AG09309 (cell line): ENCODE results near the gene TMEM190.
A peak's percentile ranks its signal among the peaks of the same experiment; 100 is the strongest.

Experiments used
- DNase-seq: peaks from one replicate; pipeline ENCODE4 v3.0.0-alpha.2; 2010; ENCODE audit warnings: low read depth
- H3K4me3 ChIP-seq: 2 replicates; pipeline ENCODE4 v1.5.1; 2011; ENCODE audit warnings: mild to moderate bottlenecking, low read depth, low read length, moderate library complexity; ENCODE audit not compliant: control insufficient read depth
- CTCF ChIP-seq: IDR thresholded peaks from 2 replicates; pipeline ENCODE4 v1.5.1; 2011; ENCODE audit warnings: mild to moderate bottlenecking, low read depth, low read length, inconsistent platforms; ENCODE audit not compliant: insufficient read depth, control insufficient read depth; ENCODE audit errors: missing control alignments

TMEM190 gene

DNA sequence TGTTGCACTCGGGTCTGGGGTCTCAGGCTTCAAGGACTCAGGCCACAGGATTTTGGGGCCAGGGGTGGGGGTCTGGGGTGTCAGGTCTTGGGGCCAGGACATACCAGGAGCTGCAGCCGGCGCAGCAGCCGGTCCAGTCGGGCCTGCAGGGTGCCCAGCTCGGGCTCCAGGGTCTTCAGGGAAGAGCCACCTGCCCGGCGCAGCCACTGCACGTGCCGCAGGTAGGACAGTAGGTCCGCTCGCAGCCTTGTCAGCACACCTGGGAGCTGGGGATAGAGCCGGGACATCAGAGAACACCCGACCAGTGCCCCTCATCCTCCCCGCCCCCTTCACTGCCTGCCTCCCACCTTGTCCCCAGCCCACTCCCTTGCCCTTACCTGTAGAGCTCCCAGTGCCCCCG, 8.5 kb upstream of the TMEM190 start:
- TF ChIP-seq CTCF: no peak
- peak overlapping the region; percentile 67 for H3K4me3 ChIP-seq
- DNase-seq: no peak

GRCh38 chr19:55368701-55369563, 7.7 kb upstream of the TMEM190 start:
- H3K4me3 ChIP-seq: peak overlapping the region; percentile 67
- no peak for DNase-seq
- no peak for TF ChIP-seq CTCF

DNA sequence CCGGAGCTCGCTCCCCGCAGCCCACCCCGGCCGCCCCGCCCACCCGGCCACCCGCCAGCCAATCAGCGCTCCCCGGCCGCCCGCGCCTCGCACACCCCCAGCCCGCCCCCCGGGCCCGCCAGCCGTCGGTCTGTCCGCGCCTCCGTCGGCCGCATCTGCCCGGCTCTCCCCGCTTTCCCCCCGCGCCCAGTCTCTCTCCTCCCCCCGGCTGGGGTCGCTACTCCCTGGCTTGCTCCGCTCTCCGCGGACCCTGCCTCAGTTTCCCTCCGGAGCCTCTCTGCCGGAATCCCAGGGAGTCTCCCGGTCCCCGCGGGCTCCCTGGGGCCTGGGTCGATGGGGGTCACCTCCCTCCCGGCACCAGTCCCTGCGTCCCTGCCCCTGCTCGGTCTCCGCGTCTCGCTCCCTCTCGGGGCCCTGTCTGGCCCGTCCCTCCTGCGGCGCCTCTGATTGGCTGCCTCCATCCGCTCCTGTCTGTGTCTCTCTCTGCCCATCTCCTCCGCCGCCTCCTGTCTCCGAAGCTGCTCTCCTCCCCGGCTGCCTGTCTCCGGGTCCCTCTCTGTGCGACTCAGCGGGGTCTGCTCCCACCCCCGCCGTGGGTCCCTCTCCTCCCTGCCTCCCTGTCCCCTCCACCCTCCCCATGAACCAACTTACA, 6.8 kb upstream of the TMEM190 start:
- H3K4me3 ChIP-seq: peak overlapping the region; percentile 67
- DNase-seq: no peak
- TF ChIP-seq CTCF: no peak

DNA sequence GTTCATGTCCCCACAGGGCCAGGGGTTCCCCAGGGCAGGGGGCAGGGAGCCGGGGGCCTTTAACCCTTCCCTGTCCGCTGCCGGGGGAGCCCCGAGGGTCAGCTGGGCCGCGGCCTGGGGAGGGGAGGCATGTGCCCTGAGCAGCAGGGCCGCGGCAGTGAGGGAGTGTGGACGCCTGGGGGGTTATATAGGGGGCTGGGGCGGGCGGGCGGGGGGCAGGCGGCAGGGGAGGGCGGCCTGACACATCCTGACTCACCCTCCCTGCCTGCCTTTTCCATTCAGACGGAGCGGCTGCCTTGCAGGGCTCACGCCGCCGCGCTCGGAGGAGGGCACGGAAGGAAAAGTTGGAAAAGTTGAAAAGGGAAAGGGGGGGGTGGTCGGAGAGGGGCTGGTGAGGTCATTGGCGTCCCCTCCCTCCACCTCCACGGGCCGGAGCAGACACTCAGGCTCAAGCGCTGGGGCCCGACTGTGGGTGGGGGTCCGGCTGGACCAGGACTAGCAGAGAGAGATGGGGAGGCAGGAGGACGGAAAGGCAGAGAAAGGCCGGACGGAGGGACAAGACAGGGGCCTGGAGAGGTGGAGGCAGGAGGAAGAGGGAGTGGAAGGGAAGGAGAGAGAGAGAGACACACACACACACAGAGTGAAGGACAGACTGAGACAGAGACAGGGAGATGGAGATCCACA, 6.2 kb upstream of the TMEM190 start, which contains the start of gene IL11:
Gene IL11 (minus strand): TSS at position 159 of the 684 bp plus-strand sequence. CDS start 153 bp downstream, at position 6.
- no peak for TF ChIP-seq CTCF
- H3K4me3 ChIP-seq: peak within 1 kb of the TSS; percentile 67
- no peak for DNase-seq

- no peak for DNase-seq
- no peak overlapping the region for H3K4me3 ChIP-seq
- no peak for TF ChIP-seq CTCF
Measured at GRCh38 chr19:55372316-55373081, 4.1 kb upstream of the TMEM190 start.
